ENCODE data around the gene TMEM100. TPM values are rescaled to one million over a fixed set of nuclear protein-coding genes. Genes with fewer than 3 reads are reported as not detected.
A peak's percentile ranks its signal among the peaks of the same experiment; 100 is the strongest.

TMEM100 gene
- polyA plus RNA-seq, 3 donors: not detected

GRCh38 chr17:55768936-55769624, 46.4 kb upstream of the TMEM100 start:
- H3K4me1 ChIP-seq (ENCODE audit: control insufficient read depth in 1 of 2, insufficient read depth in 2 of 2, low read length in 2 of 2): peaks cover 16 to 19% of the 10 kb centered on the region in 2 donors
- peak overlapping the region; percentile 2 to 37 for H3K4me3 Mint-ChIP-seq
- peaks cover 19% of the 10 kb centered on the region for H3K4me1 Mint-ChIP-seq
- no peak overlapping the region for H2AFZ ChIP-seq (ENCODE audit: insufficient read depth, low read depth, low read length, poor library complexity, severe bottlenecking)
- H3K27ac ChIP-seq (ENCODE audit: low read depth in 1 of 2, low read length in 2 of 2): peak overlapping the region in 1 of 2 donors; percentile 18
- intact Hi-C loops (cut with micrococcal nuclease): no loop called here
- H3K27me3 Mint-ChIP-seq (ENCODE audit: low read depth in 3 of 3): peaks cover 0 to 2% (median 0%) of the 10 kb centered on the region in 3 donors
- no peak for DNase-seq
- H3K36me3 ChIP-seq (replicated peaks in 1 of 2; ENCODE audit: control insufficient read depth in 1 of 2, insufficient read depth in 2 of 2, low read length in 2 of 2): peaks cover 32 to 50% of the 10 kb centered on the region in 2 donors
- no peaks in the 10 kb centered on the region for H3K9me3 ChIP-seq (replicated peaks in 1 of 2; ENCODE audit: control insufficient read depth in 1 of 2, insufficient read depth in 1 of 2, low read length in 2 of 2)
- no peaks in the 10 kb centered on the region for H3K79me2 ChIP-seq (ENCODE audit: insufficient read depth, low read length)
- TF ChIP-seq, protein P1, sequence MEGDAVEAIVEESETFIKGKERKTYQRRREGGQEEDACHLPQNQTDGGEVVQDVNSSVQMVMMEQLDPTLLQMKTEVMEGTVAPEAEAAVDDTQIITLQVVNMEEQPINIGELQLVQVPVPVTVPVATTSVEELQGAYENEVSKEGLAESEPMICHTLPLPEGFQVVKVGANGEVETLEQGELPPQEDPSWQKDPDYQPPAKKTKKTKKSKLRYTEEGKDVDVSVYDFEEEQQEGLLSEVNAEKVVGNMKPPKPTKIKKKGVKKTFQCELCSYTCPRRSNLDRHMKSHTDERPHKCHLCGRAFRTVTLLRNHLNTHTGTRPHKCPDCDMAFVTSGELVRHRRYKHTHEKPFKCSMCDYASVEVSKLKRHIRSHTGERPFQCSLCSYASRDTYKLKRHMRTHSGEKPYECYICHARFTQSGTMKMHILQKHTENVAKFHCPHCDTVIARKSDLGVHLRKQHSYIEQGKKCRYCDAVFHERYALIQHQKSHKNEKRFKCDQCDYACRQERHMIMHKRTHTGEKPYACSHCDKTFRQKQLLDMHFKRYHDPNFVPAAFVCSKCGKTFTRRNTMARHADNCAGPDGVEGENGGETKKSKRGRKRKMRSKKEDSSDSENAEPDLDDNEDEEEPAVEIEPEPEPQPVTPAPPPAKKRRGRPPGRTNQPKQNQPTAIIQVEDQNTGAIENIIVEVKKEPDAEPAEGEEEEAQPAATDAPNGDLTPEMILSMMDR (IDR thresholded peaks at IDR 0.05): no peak
- peak overlapping the region in 3 of 7 donors; percentile 11 to 85 (median 54) for H3K27ac Mint-ChIP-seq
- peaks cover 7% of the 10 kb centered on the region for H4K20me1 ChIP-seq (ENCODE audit: insufficient read depth, low read length)
- no peaks in the 10 kb centered on the region for H3K27me3 ChIP-seq (ENCODE audit: control insufficient read depth in 2 of 2, insufficient read depth in 2 of 2, low read length in 2 of 2)
- no peaks in the 10 kb centered on the region for H3K9me3 Mint-ChIP-seq
- no peak overlapping the region for H3K4me2 ChIP-seq (replicated peaks; ENCODE audit: extremely low read depth, low read length, poor library complexity, severe bottlenecking)
- no peak overlapping the region for H3K4me3 ChIP-seq (replicated peaks in 1 of 3; ENCODE audit: low read depth in 2 of 3, low read length in 3 of 3)
- no peak overlapping the region for H3K9ac ChIP-seq (ENCODE audit: insufficient read depth, low read length, poor library complexity, severe bottlenecking)
- H3K36me3 Mint-ChIP-seq: peaks cover 44 to 54% of the 10 kb centered on the region in 2 donors

DNA sequence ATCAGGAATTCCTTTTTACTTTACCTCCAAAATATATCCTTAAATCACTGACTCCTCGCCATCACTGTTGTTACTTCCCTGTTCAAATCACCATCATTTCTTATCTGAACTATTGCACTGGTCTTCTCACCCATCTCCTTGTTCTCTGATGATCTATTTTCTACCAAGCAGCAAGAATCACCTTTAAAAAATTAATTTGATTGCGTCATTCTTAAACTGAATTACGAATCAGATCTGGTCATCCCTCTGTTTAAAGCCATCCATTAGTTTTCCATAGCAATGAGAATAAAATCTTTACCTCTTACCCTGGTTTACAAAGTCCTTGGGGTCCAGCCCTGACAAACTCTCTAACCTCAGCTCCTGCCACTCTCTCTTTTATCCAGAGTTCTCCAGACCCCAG, 42.8 kb upstream of the TMEM100 start:
- no peaks in the 10 kb centered on the region for H3K9me3 Mint-ChIP-seq
- no peak overlapping the region for H3K27ac Mint-ChIP-seq
- TF ChIP-seq, protein P1 (IDR thresholded peaks at IDR 0.05): no peak
- H3K36me3 Mint-ChIP-seq: peaks cover 14 to 21% of the 10 kb centered on the region in 2 donors
- Histone ChIP-seq H3K79me2 (ENCODE audit: insufficient read depth, low read length) (peaks cover 7% of the 10 kb centered on the region), H3K36me3 (replicated peaks in 1 of 2; ENCODE audit: control insufficient read depth in 1 of 2, insufficient read depth in 2 of 2, low read length in 2 of 2) (peaks cover 4 to 16% of the 10 kb centered on the region in 2 donors), H3K9ac (ENCODE audit: insufficient read depth, low read length, poor library complexity, severe bottlenecking) (no peak overlapping the region), H2AFZ (ENCODE audit: insufficient read depth, low read depth, low read length, poor library complexity, severe bottlenecking) (no peak overlapping the region), H3K4me1 (ENCODE audit: control insufficient read depth in 1 of 2, insufficient read depth in 2 of 2, low read length in 2 of 2) (peaks cover 27 to 30% of the 10 kb centered on the region in 2 donors), H3K27me3 (ENCODE audit: control insufficient read depth in 2 of 2, insufficient read depth in 2 of 2, low read length in 2 of 2) (no peaks in the 10 kb centered on the region), H3K4me2 (replicated peaks; ENCODE audit: extremely low read depth, low read length, poor library complexity, severe bottlenecking) (no peak overlapping the region), H3K9me3 (replicated peaks in 1 of 2; ENCODE audit: control insufficient read depth in 1 of 2, insufficient read depth in 1 of 2, low read length in 2 of 2) (no peaks in the 10 kb centered on the region), H3K27ac (ENCODE audit: low read depth in 1 of 2, low read length in 2 of 2) (no peak overlapping the region), H4K20me1 (ENCODE audit: insufficient read depth, low read length) (peaks cover 6% of the 10 kb centered on the region), H3K4me3 (replicated peaks in 1 of 3; ENCODE audit: low read depth in 2 of 3, low read length in 3 of 3) (no peak overlapping the region)
- peaks cover 0 to 2% (median 0%) of the 10 kb centered on the region in 3 donors for H3K27me3 Mint-ChIP-seq (ENCODE audit: low read depth in 3 of 3)
- 95% methylated on average over 3 of the region's 3 CpGs for WGBS (ENCODE audit: insufficient coverage)
- intact Hi-C loops (cut with micrococcal nuclease): no loop called here
- DNase-seq: no peak
- H3K4me1 Mint-ChIP-seq: peaks cover 30% of the 10 kb centered on the region
- no peak overlapping the region for H3K4me3 Mint-ChIP-seq

Measured in CD14-positive monocyte (primary cell).